Neural cell (in vitro differentiated cells): ENCODE results near the gene STX8. TPM values are rescaled to one million over a fixed set of nuclear protein-coding genes. Genes with fewer than 3 reads are reported as not detected.

Experiments used
- H2AFZ ChIP-seq: fragments of 200-600, 300-800 bp; sonication (generic), shearing (Covaris generic); 2 replicates; pipeline ENCODE4 v1.6.0; 2014; ENCODE audit warnings: low read depth, mild to moderate bottlenecking, antibody characterized with exemption, low read length, moderate library complexity
- H3F3A ChIP-seq: fragments of 200-600 bp; shearing (Covaris generic); 2 replicates; pipeline ENCODE4 v1.6.1; 2016; ENCODE audit warnings: mild to moderate bottlenecking, moderate library complexity, mixed read lengths, antibody characterized with exemption, low read length; ENCODE audit not compliant: insufficient read depth, poor library complexity, severe bottlenecking
- H3K27ac ChIP-seq: fragments of 200-600, 300-800 bp; sonication (generic), shearing (Covaris generic); 2 replicates; pipeline ENCODE4 v1.5.1; 2014; ENCODE audit warnings: mild to moderate bottlenecking, low read length, moderate library complexity
- H3K27me3 ChIP-seq: fragments of 300-800, 200-600 bp; sonication (generic), shearing (Covaris generic); 2 replicates; pipeline ENCODE4 v1.6.0; 2014; ENCODE audit warnings: mild to moderate bottlenecking, low read depth, low read length, moderate library complexity; ENCODE audit not compliant: insufficient read depth
- H3K36me3 ChIP-seq: fragments of 300-800, 200-600 bp; sonication (generic), shearing (Covaris generic); 2 replicates; pipeline ENCODE4 v1.5.1; 2014; ENCODE audit warnings: mild to moderate bottlenecking, antibody characterized with exemption, low read length, moderate library complexity; ENCODE audit not compliant: insufficient read depth
- H3K4me2 ChIP-seq: fragments of 300-800, 200-600 bp; sonication (generic), shearing (Covaris generic); 2 replicates; pipeline ENCODE4 v1.6.0; 2014; ENCODE audit warnings: mild to moderate bottlenecking, low read length
- H3K4me3 ChIP-seq: fragments of 300-800, 200-600 bp; sonication (generic), shearing (Covaris generic); 2 replicates; pipeline ENCODE4 v1.5.1; 2014; ENCODE audit warnings: mild to moderate bottlenecking, low read length, moderate library complexity
- H3K79me2 ChIP-seq: fragments of 200-600 bp; shearing (Covaris generic); replicated peaks from 2 replicates; pipeline ENCODE4 v1.6.0; 2014; ENCODE audit warnings: mild to moderate bottlenecking, low read length, moderate library complexity; ENCODE audit not compliant: insufficient read depth
- H3K9ac ChIP-seq: fragments of 300-800, 200-600 bp; sonication (generic), shearing (Covaris generic); 2 replicates; pipeline ENCODE4 v1.6.1; 2016; ENCODE audit warnings: mild to moderate bottlenecking, low read length, mixed read lengths
- H3K9me2 ChIP-seq: fragments of 200-600 bp; shearing (Covaris generic); 2 replicates; pipeline ENCODE4 v1.6.1; 2016; ENCODE audit warnings: mild to moderate bottlenecking, low read length, mixed read lengths; ENCODE audit not compliant: insufficient read depth
- H3K9me3 ChIP-seq: fragments of 200-600, 300-800 bp; sonication (generic), shearing (Covaris generic); 2 replicates; pipeline ENCODE4 v1.6.1; 2016; ENCODE audit warnings: mild to moderate bottlenecking, mixed run types, low read length, moderate library complexity, mixed read lengths
- H4K20me1 ChIP-seq: fragments of 200-600 bp; shearing (Covaris generic); 2 replicates; pipeline ENCODE4 v1.6.1; 2016; ENCODE audit warnings: mild to moderate bottlenecking, mixed run types; ENCODE audit not compliant: insufficient read depth
- CTCF ChIP-seq: fragments of 450-650 bp; IDR thresholded peaks from 2 replicates; pipeline ENCODE4 v1.5.1; 2014; ENCODE audit warnings: antibody characterized with exemption, mild to moderate bottlenecking, moderate library complexity; ENCODE audit not compliant: poor library complexity, severe bottlenecking
- EP300 ChIP-seq: fragments of 450-650 bp; conservative IDR thresholded peaks from 2 replicates; pipeline ENCODE4 v1.6.1; 2014; ENCODE audit warnings: antibody characterized with exemption, mild to moderate bottlenecking, moderate library complexity; ENCODE audit not compliant: poor library complexity, severe bottlenecking
- EZH2 ChIP-seq: fragments of 200-600, 300-800 bp; shearing (Covaris generic), sonication (generic); IDR thresholded peaks from 2 replicates; pipeline ENCODE4 v1.6.1; 2014; ENCODE audit warnings: antibody characterized with exemption, low read length, borderline replicate concordance, mild to moderate bottlenecking; ENCODE audit not compliant: insufficient read depth, poor library complexity, severe bottlenecking
- MXI1 ChIP-seq: fragments of 450-650 bp; conservative IDR thresholded peaks from 2 replicates; pipeline ENCODE4 v1.6.1; 2014; ENCODE audit warnings: antibody characterized with exemption, mild to moderate bottlenecking; ENCODE audit not compliant: poor library complexity, severe bottlenecking
- POLR2AphosphoS5 ChIP-seq: IDR thresholded peaks from 2 replicates; pipeline ENCODE4 v1.6.1; 2012
- RAD21 ChIP-seq: fragments of 450-650 bp; conservative IDR thresholded peaks from 2 replicates; pipeline ENCODE4 v1.6.1; 2014; ENCODE audit warnings: antibody characterized with exemption, mild to moderate bottlenecking, moderate library complexity
- REST ChIP-seq: IDR thresholded peaks from 2 replicates; pipeline ENCODE4 v1.6.1; 2012; ENCODE audit warnings: borderline replicate concordance
- SMC3 ChIP-seq: fragments of 450-650 bp; conservative IDR thresholded peaks from 2 replicates; pipeline ENCODE4 v1.6.1; 2014; ENCODE audit warnings: antibody characterized with exemption, mild to moderate bottlenecking, moderate library complexity; ENCODE audit not compliant: poor library complexity
- TAF1 ChIP-seq: IDR thresholded peaks from 2 replicates; pipeline ENCODE4 v1.6.1; 2012; ENCODE audit warnings: low read depth
- polyA plus RNA-seq: library from polyadenylated mRNA; depleted of rRNA; stranded (reverse); fragments of >200 nt; gene quantifications from 2 replicates; pipeline ENCODE4 v1.2.3, GENCODE V29; 2014

The STX8 gene
- polyA plus RNA-seq, 1 donor from 2014 or later, result 100 TPM

GRCh38 chr17:9253308-9253707 is 322.3 kb downstream of the STX8 start:
- no peak overlapping the region for H3K4me2 ChIP-seq
- TF ChIP-seq RAD21 (no peak), EZH2 (no peak), TAF1 (no peak), REST (no peak), MXI1 (no peak), EP300 (no peak), SMC3 (no peak), CTCF (no peak), POLR2AphosphoS5 (no peak)
- no peak overlapping the region for H3K4me3 ChIP-seq
- no peaks in the 10 kb centered on the region for H3K27me3 ChIP-seq
- no peak overlapping the region for H3K27ac ChIP-seq
- H3K9me2 ChIP-seq, result no peaks in the 10 kb centered on the region
- H2AFZ ChIP-seq, result no peak overlapping the region
- H3K9me3 ChIP-seq, result no peaks in the 10 kb centered on the region
- H3K36me3 ChIP-seq, result no peaks in the 10 kb centered on the region
- no peaks in the 10 kb centered on the region for H3K79me2 ChIP-seq
- no peaks in the 10 kb centered on the region for H4K20me1 ChIP-seq
- H3K9ac ChIP-seq, result no peak overlapping the region
- H3F3A ChIP-seq, result no peaks in the 10 kb centered on the region

GRCh38 chr17:9251273-9251672 is 324.3 kb downstream of the STX8 start:
- no peaks in the 10 kb centered on the region for H3K36me3 ChIP-seq
- H3K27me3 ChIP-seq, result no peaks in the 10 kb centered on the region
- H3K9me3 ChIP-seq, result no peaks in the 10 kb centered on the region
- H3K4me2 ChIP-seq, result no peak overlapping the region
- no peaks in the 10 kb centered on the region for H4K20me1 ChIP-seq
- no peaks in the 10 kb centered on the region for H3F3A ChIP-seq
- no peak overlapping the region for H3K4me3 ChIP-seq
- H3K27ac ChIP-seq, result no peak overlapping the region
- H3K9me2 ChIP-seq, result no peaks in the 10 kb centered on the region
- H3K9ac ChIP-seq, result no peak overlapping the region
- H3K79me2 ChIP-seq, result no peaks in the 10 kb centered on the region
- TF ChIP-seq REST, result no peak
- no peak for TF ChIP-seq TAF1
- TF ChIP-seq EP300, result no peak
- no peak for TF ChIP-seq SMC3
- no peak for TF ChIP-seq MXI1
- TF ChIP-seq CTCF, result no peak
- TF ChIP-seq POLR2AphosphoS5, result no peak
- no peak for TF ChIP-seq EZH2
- no peak for TF ChIP-seq RAD21
- H2AFZ ChIP-seq, result no peak overlapping the region
